H1 (cell line): ENCODE measurements around the gene IL16. TPM values are rescaled to one million over a fixed set of nuclear protein-coding genes. Genes with fewer than 3 reads are reported as not detected.

ENCODE experiments used
- CBX5 ChIP-seq: fragments of 300-800, 300-1000 bp; sonication (generic); IDR thresholded peaks from 2 replicates; pipeline ENCODE4 v1.7.1; 2016; ENCODE audit warnings: antibody characterized with exemption, low read length, low read depth
- CHD7 ChIP-seq: fragments of 300-600 bp; sonication (generic); IDR thresholded peaks from 2 replicates; pipeline ENCODE4 v1.7.1; 2012; ENCODE audit warnings: low read length, moderate library complexity, mild to moderate bottlenecking, inconsistent platforms; ENCODE audit not compliant: insufficient replicate concordance
- CTCF ChIP-seq, 3 experiments: IDR thresholded peaks; 1 replicate in 2 of 3; 2 replicates in 1 of 3; pipeline versions ENCODE4 v1.5.1 to v1.6.1; 2011; ENCODE audit warnings: low read length in 3 of 3, mild to moderate bottlenecking in 3 of 3, inconsistent platforms in 2 of 3, low read depth in 1 of 3, moderate library complexity in 1 of 3; ENCODE audit not compliant: insufficient read depth in 1 of 3; ENCODE audit errors: control extremely low read depth in 1 of 3
- POLR2AphosphoS5 ChIP-seq: IDR thresholded peaks from 2 replicates; pipeline ENCODE4 v1.6.1; 2011; ENCODE audit warnings: low read depth, low read length
- SIRT6 ChIP-seq: IDR thresholded peaks from one replicate; pipeline ENCODE4 v1.7.1; 2012; ENCODE audit warnings: low read length, inconsistent platforms
- SIX5 ChIP-seq: IDR thresholded peaks from 2 replicates; pipeline ENCODE4 v1.6.1; 2011; ENCODE audit warnings: mild to moderate bottlenecking, low read depth, low read length
- SP4 ChIP-seq: IDR thresholded peaks from 2 replicates; pipeline ENCODE4 v1.6.1; 2012; ENCODE audit warnings: low read length, inconsistent platforms
- polyA plus RNA-seq, 7 experiments: library from polyadenylated mRNA; depleted of rRNA in 3 of 7; stranded (reverse) in 5 of 7; unstranded in 2 of 7; fragments of >200 nt in 5 of 7; fragments of 200-250 nt in 2 of 7; gene quantifications; 1 replicate in 5 of 7; 2 replicates in 1 of 7; 4 replicates in 1 of 7; pipeline versions ENCODE4 v1.2.1 to v1.2.3, GENCODE V29; 2011 to 2013; ENCODE audit warnings: missing spikeins in 2 of 7, mixed read lengths in 2 of 7
- total RNA-seq: library from RNA; stranded (reverse); fragmentation: NEBNext Ultra II Directional; extraction: Animal tissue kit (Norgen Biotek cat#: 25700); gene quantifications from 2 replicates; pipeline ENCODE4 v1.2.1, GENCODE V29; 2021

IL16 gene
- total and polyA plus RNA-seq, 2 of the 8 experiments (the other 6 are each of a cell fraction or from before 2014, with no cell fraction given) = 0.03 to 0.09 TPM

- TF ChIP-seq POLR2AphosphoS5 (peak; percentile 87), SIX5 (no peak), CBX5 (no peak), SIRT6 (no peak), CTCF (IDR thresholded peaks at IDR 0.05; ENCODE audit: control extremely low read depth in 1 of 3, insufficient read depth in 1 of 3, low read depth in 1 of 3, low read length in 3 of 3) (no peak), SP4 (0 out of 2 replicates have a peak, but pooled peaks have one; percentile 44), CHD7 (no peak)
Observed at GRCh38 chr15:81323944-81324881, 127.5 kb downstream of the IL16 start, which contains the start of gene STARD5 (continued).
